Tibial artery (tissue), 4 donors: ENCODE measurements around the gene ZSCAN10.

Experiments
- DNase-seq, 2 donors: peaks; one replicate each; pipeline ENCODE4 v3.0.0-alpha.2; 2019
- H3K27ac ChIP-seq, 2 donors: fragments of 200-600 bp; sonication (generic) in 1 of 2; 1 replicate in 1 of 2; 2 replicates in 1 of 2; pipeline ENCODE4 v1.5.1; 2018 to 2019; ENCODE audit warnings: mild to moderate bottlenecking in 1 of 2
- H3K27me3 ChIP-seq, 2 donors: fragments of 200-600 bp; sonication (generic) in 1 of 2; one replicate each; pipeline versions ENCODE4 v1.5.1 to v1.6.0; 2016 to 2019
- H3K36me3 ChIP-seq, 3 donors: fragments of 200-600 bp; sonication (generic) in 2 of 3; one replicate each; pipeline ENCODE4 v1.5.1; 2016 to 2019; ENCODE audit warnings: mild to moderate bottlenecking in 2 of 3
- H3K4me1 ChIP-seq, 4 donors: fragments of 200-600 bp; sonication (generic) in 2 of 4; 1 replicate in 3 of 4; 2 replicates in 1 of 4; pipeline ENCODE4 v1.5.1; 2016 to 2019
- H3K4me3 ChIP-seq, 2 donors: fragments of 200-600 bp; sonication (generic) in 1 of 2; 1 replicate in 1 of 2; 2 replicates in 1 of 2; pipeline ENCODE4 v1.5.1; 2018 to 2019; ENCODE audit warnings: mild to moderate bottlenecking in 2 of 2
- H3K9me3 ChIP-seq, 3 donors: fragments of 200-600 bp; sonication (generic) in 1 of 3; one replicate each; pipeline ENCODE4 v1.5.1; 2016 to 2019
- intact Hi-C: fragments of 100-400 bp; cut with DNase I; formaldehyde crosslinking; loops from one replicate; pipeline ENCODE4 v1.15.0; 2023; ENCODE audit warnings: low total_unique reads
- TF ChIP-seq, protein P1 (sequence below), 2 experiments: fragments of 200-600 bp in 1 of 2; fragments of 450-650 bp in 1 of 2; IDR thresholded peaks; one replicate each; pipeline ENCODE4 v1.5.1; 2017 to 2019; ENCODE audit warnings: antibody characterized with exemption in 2 of 2, mild to moderate bottlenecking in 1 of 2, moderate library complexity in 1 of 2

Gene ZSCAN10

GRCh38 chr16:3118846-3119245 lies 19.8 kb upstream of the ZSCAN10 start:
- TF ChIP-seq, protein P1, sequence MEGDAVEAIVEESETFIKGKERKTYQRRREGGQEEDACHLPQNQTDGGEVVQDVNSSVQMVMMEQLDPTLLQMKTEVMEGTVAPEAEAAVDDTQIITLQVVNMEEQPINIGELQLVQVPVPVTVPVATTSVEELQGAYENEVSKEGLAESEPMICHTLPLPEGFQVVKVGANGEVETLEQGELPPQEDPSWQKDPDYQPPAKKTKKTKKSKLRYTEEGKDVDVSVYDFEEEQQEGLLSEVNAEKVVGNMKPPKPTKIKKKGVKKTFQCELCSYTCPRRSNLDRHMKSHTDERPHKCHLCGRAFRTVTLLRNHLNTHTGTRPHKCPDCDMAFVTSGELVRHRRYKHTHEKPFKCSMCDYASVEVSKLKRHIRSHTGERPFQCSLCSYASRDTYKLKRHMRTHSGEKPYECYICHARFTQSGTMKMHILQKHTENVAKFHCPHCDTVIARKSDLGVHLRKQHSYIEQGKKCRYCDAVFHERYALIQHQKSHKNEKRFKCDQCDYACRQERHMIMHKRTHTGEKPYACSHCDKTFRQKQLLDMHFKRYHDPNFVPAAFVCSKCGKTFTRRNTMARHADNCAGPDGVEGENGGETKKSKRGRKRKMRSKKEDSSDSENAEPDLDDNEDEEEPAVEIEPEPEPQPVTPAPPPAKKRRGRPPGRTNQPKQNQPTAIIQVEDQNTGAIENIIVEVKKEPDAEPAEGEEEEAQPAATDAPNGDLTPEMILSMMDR (IDR thresholded peaks at IDR 0.05): no peak
- Histone ChIP-seq H3K27me3 (no peaks in the 10 kb centered on the region), H3K27ac (no peak overlapping the region), H3K36me3 (peaks cover 19 to 69% (median 54%) of the 10 kb centered on the region in 3 donors), H3K4me3 (no peak overlapping the region), H3K9me3 (no peaks in the 10 kb centered on the region), H3K4me1 (peaks cover 0 to 14% (median 12%) of the 10 kb centered on the region in 4 donors)
- no peak for DNase-seq
- intact Hi-C loops: no loop called here

- intact Hi-C loops: no loop called here
- peaks cover 19 to 69% (median 54%) of the 10 kb centered on the region in 3 donors for H3K36me3 ChIP-seq
Observed at GRCh38 chr16:3118204-3118790, 19.2 kb upstream of the ZSCAN10 start.

DNA sequence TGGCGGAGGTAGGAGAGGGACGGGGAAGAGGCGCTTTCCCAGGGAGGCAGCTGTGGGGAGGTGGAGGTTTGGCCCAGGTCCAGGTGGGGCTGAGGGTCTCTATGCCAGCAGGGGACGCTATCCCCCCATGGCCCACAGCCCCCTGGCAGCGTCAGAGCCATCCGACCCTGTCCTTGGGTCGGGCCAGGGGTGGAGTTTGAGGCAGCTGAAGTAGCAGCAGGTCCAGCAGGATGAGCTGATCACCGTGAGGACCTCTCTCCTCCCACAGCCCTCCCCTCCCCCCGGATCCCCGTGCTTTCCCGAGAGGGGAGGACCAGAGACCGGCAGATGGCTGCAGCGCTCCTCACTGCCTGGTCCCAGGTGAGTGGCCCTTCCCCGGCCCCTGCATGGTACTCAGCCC lies 16.5 kb upstream of the ZSCAN10 start:
- intact Hi-C loops: no loop called here
- H3K36me3 ChIP-seq: peaks cover 19 to 62% (median 48%) of the 10 kb centered on the region in 3 donors
- peaks cover 0 to 30% (median 26%) of the 10 kb centered on the region in 4 donors for H3K4me1 ChIP-seq
- H3K27ac ChIP-seq: no peak overlapping the region
- no peaks in the 10 kb centered on the region for H3K27me3 ChIP-seq
- no peak for DNase-seq
- TF ChIP-seq, protein P1 (IDR thresholded peaks at IDR 0.05): no peak
- no peak overlapping the region for H3K4me3 ChIP-seq
- H3K9me3 ChIP-seq: no peaks in the 10 kb centered on the region

More at GRCh38 chr16:3118204-3118790, 19.2 kb upstream of the ZSCAN10 start:
- DNase-seq: no peak
- H3K4me1 ChIP-seq: peaks cover 0 to 14% (median 12%) of the 10 kb centered on the region in 4 donors
- no peaks in the 10 kb centered on the region for H3K9me3 ChIP-seq
- H3K27ac ChIP-seq: no peak overlapping the region
- no peak overlapping the region for H3K4me3 ChIP-seq
- no peaks in the 10 kb centered on the region for H3K27me3 ChIP-seq
- TF ChIP-seq, protein P1 (IDR thresholded peaks at IDR 0.05): no peak

DNA sequence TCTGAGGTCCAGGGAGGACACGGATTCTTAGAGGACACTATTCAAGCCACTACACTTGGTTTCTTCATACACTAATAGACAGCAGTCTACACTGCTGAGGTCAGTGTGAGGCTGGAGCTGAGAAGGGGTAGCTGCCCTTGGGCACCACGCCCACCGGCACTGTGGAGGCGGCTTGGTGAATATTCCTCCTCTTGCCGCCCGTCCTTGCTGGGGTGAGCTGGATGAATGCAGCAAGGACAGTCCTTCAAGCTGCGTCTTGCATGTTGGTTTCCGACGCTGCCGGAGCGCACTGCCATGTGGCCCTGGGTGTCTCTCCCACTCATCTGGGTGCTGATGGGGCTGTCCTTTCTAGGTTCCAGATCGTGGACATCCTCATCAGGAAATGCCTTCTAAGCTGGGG lies 15.9 kb upstream of the ZSCAN10 start:
- no peaks in the 10 kb centered on the region for H3K9me3 ChIP-seq
- no peak overlapping the region for H3K4me3 ChIP-seq
- H3K27me3 ChIP-seq: no peaks in the 10 kb centered on the region
- no peak for DNase-seq
- intact Hi-C loops: no loop called here
- H3K4me1 ChIP-seq: peaks cover 0 to 30% (median 26%) of the 10 kb centered on the region in 4 donors
- TF ChIP-seq, protein P1 (IDR thresholded peaks at IDR 0.05): no peak
- H3K27ac ChIP-seq: no peak overlapping the region
- H3K36me3 ChIP-seq: peaks cover 14 to 57% (median 43%) of the 10 kb centered on the region in 3 donors

GRCh38 chr16:3113765-3114479 lies 14.8 kb upstream of the ZSCAN10 start:
- Histone ChIP-seq H3K9me3 (no peaks in the 10 kb centered on the region), H3K27ac (no peak overlapping the region), H3K27me3 (no peaks in the 10 kb centered on the region), H3K4me3 (peak overlapping the region; percentile 65 to 67), H3K4me1 (peaks cover 0 to 30% (median 26%) of the 10 kb centered on the region in 4 donors), H3K36me3 (peaks cover 8 to 46% (median 32%) of the 10 kb centered on the region in 3 donors)
- TF ChIP-seq, protein P1 (IDR thresholded peaks at IDR 0.05): no peak
- no peak for DNase-seq
- intact Hi-C loops: no loop called here
